ENCODE data around the gene SLCO2B1.

DNA sequence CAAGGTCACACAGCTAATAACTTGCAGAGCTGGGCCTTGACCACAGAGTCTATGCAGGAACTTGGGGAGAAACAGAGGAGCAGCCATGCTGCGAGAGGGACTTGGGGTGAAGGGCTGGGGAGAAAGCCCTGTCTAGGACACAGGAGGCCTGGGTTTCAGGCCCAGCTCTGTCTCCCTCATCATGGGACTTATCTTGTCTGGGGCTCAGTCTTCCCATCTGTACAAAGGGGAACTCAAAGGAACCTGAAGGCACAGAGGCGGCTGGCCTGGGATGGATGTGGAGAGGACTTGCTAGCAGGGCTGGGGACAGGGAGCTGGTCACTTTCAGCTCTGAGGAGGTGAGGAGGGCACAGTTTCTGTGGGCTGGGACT, 52.7 kb downstream of the SLCO2B1 start:
- TF ChIP-seq CTCF (conservative IDR thresholded peaks at IDR 0.05) (no peak), ZFX (IDR thresholded peaks at IDR 0.05) (no peak)

All from C4-2B (cell line).